Adrenal gland (tissue), 5 donors: Measurements from ENCODE around the gene CHD8.

Experiments
- POLR2A ChIP-seq, 2 donors: fragments of 450-650 bp; IDR thresholded peaks; one replicate each; pipeline ENCODE4 v1.6.1; 2017; ENCODE audit warnings: antibody characterized with exemption in 2 of 2, mild to moderate bottlenecking in 2 of 2, moderate library complexity in 1 of 2
- TF ChIP-seq, protein P1 (sequence below), 6 experiments: fragments of 450-650 bp in 4 of 6; fragments of 200-600 bp in 2 of 6; sonication (generic) in 1 of 6; IDR thresholded peaks; 1 replicate in 5 of 6; 2 replicates in 1 of 6; pipeline versions ENCODE4 v1.5.1 to v1.8.0; 2016 to 2021; ENCODE audit warnings: antibody characterized with exemption in 6 of 6, mild to moderate bottlenecking in 2 of 6, moderate library complexity in 1 of 6
- donor health status: DM: no; HTN: no; CAD: no.

DNA sequence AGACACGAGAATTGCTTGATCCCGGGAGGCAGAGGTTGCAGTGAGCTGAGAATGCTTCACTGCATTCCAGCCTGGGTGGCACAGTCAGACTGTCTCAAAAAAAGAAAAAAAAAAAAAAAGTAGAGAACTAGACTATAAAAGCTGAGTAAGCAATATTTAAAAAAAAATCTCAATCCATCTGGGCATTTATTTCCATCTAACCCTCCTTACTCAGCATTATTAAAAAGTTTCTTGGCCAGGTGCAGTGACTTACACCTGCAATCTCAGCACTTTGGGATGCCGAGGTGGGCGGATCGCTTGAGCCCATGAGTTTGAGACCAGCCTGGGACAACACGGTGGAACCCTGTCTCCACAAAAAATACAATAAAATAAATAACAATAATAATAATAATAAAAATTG is 76.6 kb downstream of the CHD8 start:
- TF ChIP-seq, protein P1, sequence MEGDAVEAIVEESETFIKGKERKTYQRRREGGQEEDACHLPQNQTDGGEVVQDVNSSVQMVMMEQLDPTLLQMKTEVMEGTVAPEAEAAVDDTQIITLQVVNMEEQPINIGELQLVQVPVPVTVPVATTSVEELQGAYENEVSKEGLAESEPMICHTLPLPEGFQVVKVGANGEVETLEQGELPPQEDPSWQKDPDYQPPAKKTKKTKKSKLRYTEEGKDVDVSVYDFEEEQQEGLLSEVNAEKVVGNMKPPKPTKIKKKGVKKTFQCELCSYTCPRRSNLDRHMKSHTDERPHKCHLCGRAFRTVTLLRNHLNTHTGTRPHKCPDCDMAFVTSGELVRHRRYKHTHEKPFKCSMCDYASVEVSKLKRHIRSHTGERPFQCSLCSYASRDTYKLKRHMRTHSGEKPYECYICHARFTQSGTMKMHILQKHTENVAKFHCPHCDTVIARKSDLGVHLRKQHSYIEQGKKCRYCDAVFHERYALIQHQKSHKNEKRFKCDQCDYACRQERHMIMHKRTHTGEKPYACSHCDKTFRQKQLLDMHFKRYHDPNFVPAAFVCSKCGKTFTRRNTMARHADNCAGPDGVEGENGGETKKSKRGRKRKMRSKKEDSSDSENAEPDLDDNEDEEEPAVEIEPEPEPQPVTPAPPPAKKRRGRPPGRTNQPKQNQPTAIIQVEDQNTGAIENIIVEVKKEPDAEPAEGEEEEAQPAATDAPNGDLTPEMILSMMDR (IDR thresholded peaks at IDR 0.05): no peak
- TF ChIP-seq POLR2A (IDR thresholded peaks at IDR 0.05): no peak
